Measurements from ENCODE around the gene HSH2D.

- TF ChIP-seq, protein P1, sequence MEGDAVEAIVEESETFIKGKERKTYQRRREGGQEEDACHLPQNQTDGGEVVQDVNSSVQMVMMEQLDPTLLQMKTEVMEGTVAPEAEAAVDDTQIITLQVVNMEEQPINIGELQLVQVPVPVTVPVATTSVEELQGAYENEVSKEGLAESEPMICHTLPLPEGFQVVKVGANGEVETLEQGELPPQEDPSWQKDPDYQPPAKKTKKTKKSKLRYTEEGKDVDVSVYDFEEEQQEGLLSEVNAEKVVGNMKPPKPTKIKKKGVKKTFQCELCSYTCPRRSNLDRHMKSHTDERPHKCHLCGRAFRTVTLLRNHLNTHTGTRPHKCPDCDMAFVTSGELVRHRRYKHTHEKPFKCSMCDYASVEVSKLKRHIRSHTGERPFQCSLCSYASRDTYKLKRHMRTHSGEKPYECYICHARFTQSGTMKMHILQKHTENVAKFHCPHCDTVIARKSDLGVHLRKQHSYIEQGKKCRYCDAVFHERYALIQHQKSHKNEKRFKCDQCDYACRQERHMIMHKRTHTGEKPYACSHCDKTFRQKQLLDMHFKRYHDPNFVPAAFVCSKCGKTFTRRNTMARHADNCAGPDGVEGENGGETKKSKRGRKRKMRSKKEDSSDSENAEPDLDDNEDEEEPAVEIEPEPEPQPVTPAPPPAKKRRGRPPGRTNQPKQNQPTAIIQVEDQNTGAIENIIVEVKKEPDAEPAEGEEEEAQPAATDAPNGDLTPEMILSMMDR (IDR thresholded peaks at IDR 0.05), result no peak
- no peak for TF ChIP-seq POLR2AphosphoS5 (IDR thresholded peaks at IDR 0.05)
Measured at GRCh38 chr19:16190198-16190597, 46.7 kb downstream of the HSH2D start.
